H54 (cell line): Measurements from ENCODE around the gene NISCH.
A peak's percentile ranks its signal among the peaks of the same experiment; 100 is the strongest.

Experiments
- DNase-seq: peaks from one replicate; pipeline ENCODE4 v3.0.0; 2011; ENCODE audit warnings: low spot score, mixed read lengths; ENCODE audit not compliant: insufficient read length
- FAIRE-seq: peaks from 3 replicates; lab custom pipeline; 2011; peaks lifted over from hg19 to GRCh38; lab: Jason Lieb, UNC
- POLR2A ChIP-seq: IDR thresholded peaks from 2 replicates; pipeline ENCODE4 v1.6.1; 2011; ENCODE audit warnings: low read depth, mild to moderate bottlenecking, low read length

Gene NISCH

DNA sequence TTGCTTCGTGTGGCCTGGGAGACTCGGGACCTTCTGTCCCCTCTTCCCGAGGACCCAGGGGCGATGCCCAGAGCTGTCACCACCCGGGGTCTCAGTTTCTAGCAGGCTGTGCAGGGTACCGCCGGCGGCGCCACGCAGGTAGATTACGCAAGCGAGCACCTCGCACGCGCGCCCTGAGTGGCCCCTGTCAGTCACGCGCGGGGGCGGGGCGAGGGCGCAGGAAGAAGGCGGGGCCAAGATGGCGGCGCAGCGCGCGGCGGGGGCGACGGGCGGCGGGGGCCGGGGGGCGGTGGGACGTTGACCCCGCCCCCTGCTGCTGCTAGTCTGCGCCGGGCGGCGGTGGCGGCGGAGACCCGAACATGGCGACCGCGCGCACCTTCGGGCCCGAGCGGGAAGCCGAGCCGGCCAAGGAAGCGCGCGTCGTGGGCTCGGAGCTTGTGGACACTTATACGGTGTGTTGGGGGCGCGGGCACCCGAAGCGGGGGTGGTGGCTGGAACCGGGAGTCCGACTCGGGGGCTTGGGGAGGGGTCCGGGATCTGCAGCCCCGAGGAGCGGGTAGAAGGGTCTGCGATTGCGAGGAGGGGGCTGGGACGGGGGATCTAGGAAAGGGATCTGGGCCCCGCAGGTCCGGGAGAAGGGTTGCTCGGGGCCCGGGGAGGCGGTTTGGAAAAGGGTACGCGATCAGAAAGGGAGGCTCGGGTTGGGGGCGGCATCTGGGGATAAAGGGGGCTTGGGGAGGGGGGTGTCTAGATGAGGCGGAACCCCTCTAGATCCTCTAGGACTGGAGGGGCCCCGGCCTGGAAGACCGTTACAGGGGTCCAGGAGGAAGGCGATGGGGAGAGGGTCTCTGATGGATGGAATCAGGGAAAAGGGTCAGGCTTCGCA, at the start of gene NISCH:
Gene NISCH, plus strand, starts transcription at position 322 of the 886 bp plus-strand sequence. Its CDS starts 38 bp downstream, at position 360.
- DNase-seq, result peak; percentile 78
- no peak for FAIRE-seq
- peak; percentile 89 for TF ChIP-seq POLR2A

DNA sequence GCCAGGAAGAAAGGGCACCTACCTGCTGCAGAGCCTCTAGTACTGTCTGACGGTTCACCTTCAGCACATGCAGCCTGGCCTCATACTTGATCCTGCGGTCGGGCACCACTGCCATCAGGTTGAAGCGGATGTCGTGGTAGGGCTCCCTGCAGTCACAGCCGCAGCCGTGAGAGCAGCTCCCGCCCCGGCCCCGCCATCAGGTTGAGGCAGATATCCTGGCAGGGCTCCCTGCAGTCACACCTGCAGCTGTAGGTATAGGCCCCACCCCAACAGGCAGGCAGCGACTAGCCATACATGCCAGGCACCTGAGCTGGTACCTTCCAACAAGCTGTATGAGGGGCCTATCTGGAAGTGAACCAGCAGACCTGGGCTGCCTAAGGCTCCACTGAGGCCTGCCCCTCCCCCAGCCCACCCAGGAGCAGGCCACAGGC, 49.2 kb upstream of the NISCH start:
- DNase-seq, result no peak
- FAIRE-seq, result no peak
- no peak for TF ChIP-seq POLR2A

DNA sequence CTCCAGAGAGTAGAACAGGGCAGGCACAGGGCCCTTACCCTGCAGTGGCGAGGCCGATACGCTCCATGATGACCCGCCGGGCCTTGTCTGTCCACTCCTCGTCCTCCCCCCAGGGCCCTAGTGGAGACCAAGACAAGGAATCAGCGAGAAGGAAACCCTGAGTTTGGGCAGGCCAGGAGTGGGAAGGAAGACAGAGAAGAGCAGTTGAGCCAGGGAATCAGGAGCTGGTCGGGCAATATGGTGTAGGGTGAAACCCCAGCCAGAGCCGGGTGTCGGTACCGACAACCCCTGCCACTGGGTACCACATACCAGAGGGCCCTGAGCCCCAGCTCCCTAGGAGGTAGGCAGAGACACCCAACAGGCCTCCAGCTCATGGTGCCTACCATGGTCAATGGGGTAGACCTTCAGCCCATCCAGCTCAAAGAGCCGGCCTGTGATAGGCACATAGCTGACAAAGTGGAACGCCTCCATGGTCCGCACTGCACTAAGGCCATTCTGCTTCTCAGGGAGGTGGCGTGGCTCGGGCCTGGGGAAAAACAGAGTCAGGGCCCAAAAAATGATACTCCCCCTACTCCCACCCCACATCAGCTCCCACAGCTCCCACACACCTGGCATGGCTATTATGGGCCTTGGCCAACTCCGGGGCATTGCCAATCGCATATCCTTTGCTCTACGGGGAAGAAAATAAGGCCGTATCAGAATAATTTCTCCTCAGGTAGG, 48.5 kb upstream of the NISCH start:
- TF ChIP-seq POLR2A, result no peak
- FAIRE-seq, result no peak
- no peak for DNase-seq

DNA sequence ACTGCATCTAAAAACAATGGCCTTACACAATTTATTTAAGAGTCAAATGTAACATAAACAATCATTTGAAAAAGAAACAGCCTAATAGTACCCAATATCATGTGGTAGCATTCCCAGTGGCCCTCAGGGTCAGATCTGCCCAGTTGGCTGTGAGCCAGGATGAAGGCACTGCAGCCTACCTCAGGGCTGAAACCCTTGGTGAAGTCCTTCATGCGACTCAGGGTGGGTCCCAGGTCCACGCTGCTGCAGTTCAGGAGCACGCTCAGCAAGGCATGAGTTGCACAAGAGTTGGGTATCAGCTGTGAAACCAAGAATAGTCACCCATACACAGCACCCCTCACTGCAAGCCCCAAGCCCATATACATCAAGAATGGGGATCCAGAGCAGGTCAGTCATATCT, 47.6 kb upstream of the NISCH start:
- no peak for TF ChIP-seq POLR2A
- FAIRE-seq (no peak), DNase-seq (no peak)

DNA sequence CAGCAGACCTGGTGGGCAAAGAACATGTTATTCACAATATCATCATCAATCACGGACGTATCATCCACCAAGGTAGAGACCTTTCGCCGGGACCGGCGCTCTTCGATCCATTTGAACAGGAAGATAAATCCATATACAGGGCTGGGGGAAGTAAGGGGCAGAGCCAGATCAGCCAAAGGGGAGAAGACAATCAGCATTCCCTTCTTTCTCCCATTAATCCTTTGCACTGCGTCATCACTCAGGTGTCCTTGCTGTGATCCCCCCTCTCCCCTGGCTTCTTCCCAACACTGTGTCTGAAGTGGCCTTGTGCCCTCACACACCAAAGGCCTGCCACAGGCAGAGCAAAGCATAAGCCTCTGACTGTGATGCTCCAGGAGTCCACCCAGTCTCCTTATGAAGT, 46.9 kb upstream of the NISCH start:
- DNase-seq (no peak), FAIRE-seq (no peak)
- TF ChIP-seq POLR2A, result no peak

DNA sequence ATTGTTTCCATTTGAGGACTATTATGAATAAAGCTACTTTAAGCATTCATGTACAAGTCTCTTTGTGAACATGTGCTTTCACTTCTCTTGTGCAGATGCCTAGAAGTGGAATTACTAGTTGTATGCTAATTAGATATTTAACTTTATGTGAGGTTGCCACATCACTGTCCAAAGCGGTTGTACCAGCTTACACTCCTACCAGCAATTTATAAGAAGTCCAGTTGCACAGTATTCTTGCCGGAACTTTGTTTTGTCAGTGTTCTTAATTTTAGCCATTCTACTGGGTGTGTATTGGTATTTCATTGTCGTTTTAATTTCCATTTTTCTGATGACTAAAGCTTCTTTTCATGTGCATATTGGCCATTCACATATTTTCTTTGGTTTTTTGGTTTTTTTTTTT, 39.6 kb upstream of the NISCH start:
- DNase-seq, result no peak
- FAIRE-seq, result no peak
- TF ChIP-seq POLR2A, result no peak

DNA sequence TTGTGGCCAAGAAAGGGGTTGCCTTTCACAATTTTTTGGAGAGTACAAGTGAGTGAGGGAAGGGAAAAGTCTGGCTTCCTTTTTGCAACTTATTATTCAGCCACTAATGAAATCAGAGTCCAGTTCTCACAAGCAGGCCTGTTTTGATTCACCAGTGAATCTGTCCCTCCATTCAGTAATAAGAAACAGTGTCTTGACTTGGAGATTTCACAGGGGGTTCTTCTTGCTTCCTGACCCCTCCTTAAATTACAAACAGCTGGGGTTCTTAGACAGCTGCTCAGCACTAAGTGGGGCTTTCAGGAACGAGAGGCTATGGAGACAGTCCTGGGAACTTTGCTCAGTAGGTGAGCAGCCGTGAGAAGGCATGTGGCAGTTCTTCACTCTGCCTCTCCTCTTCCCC, 35.0 kb upstream of the NISCH start:
- FAIRE-seq (no peak), DNase-seq (no peak)
- TF ChIP-seq POLR2A, result no peak

DNA sequence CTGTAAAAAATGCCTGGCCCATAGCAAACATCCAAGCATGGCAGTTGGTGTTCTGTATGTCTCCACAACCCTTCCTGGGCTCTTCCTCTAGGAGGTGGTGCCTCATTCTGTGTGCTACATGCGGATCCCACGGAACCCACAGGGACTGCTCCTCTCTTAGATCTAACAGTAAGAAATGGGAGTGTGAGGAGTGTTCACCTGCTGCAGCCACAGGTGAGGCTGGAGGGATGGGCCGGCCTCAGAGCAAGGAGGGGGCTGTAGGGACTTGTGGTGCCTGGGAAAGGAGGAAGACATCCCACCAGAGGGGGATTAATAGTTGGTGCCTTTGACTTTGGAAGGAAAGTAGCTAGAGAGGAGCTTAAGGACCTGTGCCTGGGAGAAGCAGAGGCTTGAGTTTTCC, 32.7 kb upstream of the NISCH start:
- DNase-seq (no peak), FAIRE-seq (no peak)
- no peak for TF ChIP-seq POLR2A

DNA sequence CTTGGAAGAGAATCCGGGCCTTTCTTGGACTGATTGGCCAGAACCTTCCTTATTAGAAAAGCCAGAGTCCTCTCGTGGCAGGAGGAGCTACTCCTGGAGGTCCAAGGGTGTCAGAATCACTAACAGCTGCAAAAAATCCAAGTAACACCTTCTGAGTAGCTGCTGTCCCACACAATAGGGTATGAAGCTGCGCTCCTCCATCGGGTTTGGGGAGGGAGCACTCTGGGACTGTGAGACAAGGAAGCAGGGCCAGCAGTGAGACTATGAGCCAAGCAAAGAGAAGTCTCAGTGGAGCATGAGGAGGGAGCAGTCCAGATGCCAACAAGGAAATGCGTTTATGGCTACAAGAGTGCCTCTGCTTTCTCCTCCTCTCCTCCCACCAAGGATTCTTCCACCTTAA, 32.2 kb upstream of the NISCH start:
- TF ChIP-seq POLR2A, result no peak
- DNase-seq (no peak), FAIRE-seq (no peak)

DNA sequence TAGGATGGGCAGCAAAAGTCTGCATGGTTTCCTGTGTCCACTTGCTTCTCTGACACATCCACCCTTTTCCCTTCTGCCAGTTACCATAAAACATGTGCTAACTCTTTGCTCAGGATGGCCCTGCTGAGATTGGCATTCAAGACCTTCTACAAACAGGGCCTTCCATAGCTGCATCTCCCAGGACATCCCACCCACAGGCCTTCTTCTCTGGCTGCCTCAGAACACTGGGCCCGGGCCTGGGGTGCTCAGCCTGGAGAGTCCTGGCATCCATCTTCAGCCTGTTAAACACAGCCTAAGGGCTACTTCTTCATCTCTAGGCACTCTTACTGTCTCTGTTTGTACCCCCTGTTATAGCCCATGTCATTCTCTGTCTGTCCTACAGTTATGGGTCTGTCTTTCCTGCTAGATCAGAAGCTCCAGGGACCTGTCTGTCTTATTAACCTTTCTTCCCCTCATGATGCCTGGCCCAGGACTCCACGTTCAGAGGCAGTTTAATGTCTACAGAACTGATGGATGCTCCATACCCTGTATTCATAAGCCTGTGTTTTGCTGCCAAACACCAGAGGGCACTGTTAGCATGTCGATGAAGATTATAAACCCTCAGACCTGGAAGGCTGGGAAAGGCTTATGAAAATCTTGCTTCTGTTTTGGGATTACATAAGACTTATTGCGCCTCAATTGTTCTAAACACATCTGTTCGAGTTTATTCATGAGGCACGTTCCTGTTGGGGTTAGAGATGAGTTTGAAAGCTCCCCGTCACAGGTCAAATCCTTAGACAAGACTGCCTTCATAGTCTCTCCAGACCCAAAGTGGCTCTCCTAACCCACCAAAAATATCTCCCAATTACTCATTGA, 27.0 kb upstream of the NISCH start:
- DNase-seq (peak; percentile 57), FAIRE-seq (peak; percentile 80)
- no peak for TF ChIP-seq POLR2A

DNA sequence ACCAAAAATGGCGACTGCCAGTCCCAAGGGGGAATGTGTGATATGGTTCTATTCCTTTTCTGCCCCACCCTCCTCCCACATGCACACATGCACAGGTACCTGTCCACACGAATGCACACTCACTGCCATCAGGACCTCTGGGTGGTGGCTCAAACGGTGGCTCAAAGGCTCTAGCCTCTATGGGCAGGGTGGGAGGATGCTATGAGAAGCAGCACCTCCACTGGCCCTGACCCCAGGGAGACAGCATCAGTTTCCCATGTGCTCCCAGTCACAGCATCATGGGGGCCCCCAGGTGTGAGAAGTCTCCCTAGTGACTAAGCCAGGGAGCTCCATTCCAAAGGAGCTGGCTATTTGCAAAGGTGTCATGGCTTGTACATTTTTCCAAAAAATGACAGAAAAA, 26.4 kb upstream of the NISCH start:
- no peak for TF ChIP-seq POLR2A
- no peak for DNase-seq
- no peak for FAIRE-seq

DNA sequence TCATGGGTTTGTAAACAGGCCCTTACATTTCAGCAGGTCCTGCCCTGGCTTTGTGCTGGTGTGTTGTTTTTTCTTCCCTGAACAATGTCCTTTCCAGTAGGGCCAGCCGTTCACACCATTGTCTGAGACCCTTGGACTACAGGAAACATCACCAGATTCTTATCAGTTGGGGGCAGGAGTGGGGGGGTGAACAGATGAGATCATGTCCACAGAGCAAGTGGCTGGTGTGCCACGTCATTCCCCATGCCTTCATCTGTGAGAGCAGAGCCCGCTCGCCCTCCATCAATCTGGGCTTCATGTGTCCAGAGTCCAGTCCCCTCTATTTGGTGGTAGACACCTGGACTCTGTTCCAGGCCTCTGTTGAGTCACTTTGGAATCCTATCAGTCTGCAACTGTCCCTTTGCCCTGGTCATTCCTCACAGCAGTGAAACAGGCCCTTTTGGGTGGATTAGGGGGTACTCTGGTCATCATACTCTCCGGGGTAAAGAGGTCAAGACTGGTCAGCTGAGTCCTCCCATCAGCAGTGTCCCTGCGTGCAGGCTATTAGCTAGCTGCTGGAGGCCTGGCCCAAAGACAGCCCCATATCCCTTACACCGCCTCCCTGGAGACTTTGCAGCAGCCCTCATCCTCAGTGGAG, 25.5 kb upstream of the NISCH start:
- DNase-seq, result no peak
- TF ChIP-seq POLR2A, result no peak
- FAIRE-seq, result no peak

DNA sequence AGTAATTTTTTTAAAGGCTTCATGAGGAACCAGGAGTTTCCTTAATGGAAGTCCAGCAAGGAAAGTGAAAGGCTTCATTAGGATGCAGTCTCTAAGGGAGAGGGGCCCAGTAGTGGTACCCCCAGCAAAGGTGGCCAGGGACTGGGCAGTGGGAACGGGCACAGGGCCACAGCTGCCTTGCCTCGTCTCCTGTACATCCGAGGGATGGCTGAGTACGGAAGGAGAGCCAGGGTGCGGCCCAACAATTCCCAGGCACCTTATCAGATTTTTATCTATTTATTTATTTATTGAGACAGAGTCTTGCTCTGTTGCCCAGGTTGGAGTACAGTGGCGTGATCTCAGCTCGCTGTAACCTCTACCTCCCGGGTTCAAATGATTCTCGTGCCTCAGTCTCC, 25.0 kb upstream of the NISCH start:
- TF ChIP-seq POLR2A, result no peak
- FAIRE-seq (no peak), DNase-seq (no peak)
